GM18519 (cell line): Measurements from ENCODE around the gene CST3.
"Not testable (repeated sequence)": the region's sequence is repeated elsewhere in the genome, so short reads cannot be mapped to it uniquely, and the experiment has no call there.

Experiments used
- ATAC-seq: cut with Tn5 transposase; IDR thresholded peaks from one replicate; pipeline ENCODE4 v1.9.1; 2021; ENCODE audit warnings: mild to moderate bottlenecking, moderate library complexity; ENCODE audit not compliant: unreplicated experiment, low FRiP score

The CST3 gene

GRCh38 chr20:23629542-23630391 lies 8.0 kb downstream of the CST3 start:
- no peak for ATAC-seq

GRCh38 chr20:23629017-23629541 lies 8.7 kb downstream of the CST3 start:
- no peak for ATAC-seq

DNA sequence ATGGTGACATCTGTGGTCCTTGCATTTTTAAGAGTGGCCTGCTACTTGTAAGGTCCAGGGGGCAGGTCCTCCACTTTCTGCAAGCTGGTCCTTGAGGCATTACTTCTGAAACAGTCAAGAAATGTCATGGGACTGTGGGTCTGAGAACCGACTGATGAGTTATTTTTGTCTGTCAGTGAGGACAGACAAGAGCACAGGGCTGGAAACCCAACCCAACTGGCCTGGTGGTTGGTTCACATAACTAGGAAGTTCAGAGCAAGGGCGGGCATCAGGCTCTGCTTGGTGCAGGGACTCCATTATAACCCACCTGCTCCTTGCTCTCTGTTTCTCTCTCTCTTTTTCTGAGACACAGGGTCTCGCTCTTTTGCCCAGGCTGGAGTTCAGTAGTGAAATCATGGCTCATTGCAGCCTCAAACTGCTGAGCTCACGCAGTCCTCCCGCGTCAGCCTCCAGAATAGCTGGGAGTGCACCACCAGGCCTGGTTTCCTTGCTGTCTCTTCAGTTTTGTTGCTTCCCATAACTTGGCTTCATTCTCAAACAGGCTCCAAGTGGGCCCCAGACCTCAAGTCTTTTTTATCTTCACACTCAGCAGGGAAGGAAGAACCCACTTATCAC lies 9.2 kb downstream of the CST3 start:
- ATAC-seq, result no peak

GRCh38 chr20:23627501-23627900 lies 10.3 kb downstream of the CST3 start:
- ATAC-seq, result no peak

DNA sequence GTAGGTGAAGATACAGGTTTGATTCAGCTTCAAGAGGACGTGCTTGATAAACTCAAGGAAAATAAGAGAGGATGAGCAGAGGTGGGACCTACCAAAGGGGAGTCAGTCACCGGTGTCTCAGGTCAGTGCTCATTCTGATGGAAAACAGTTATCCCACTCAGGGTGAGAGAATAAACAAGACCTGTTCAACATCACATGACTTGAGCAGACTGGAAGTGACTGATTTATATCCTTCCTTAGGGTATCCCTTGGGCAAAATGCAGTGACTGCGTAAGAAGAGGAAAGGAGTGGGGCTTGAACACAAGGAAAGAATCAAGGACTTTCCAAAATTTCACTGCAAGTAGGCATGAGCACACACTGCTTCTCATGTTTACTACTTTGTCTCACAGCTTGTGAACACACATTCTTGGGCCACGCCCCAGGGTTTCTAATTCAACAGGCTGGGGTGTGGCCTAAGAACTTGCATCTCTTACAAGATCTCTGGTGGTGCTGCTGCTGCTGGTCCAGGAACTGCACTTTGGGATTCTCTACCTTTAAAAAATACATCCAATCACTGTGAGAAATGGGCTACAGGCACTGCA lies 11.6 kb downstream of the CST3 start:
- ATAC-seq, result no peak

DNA sequence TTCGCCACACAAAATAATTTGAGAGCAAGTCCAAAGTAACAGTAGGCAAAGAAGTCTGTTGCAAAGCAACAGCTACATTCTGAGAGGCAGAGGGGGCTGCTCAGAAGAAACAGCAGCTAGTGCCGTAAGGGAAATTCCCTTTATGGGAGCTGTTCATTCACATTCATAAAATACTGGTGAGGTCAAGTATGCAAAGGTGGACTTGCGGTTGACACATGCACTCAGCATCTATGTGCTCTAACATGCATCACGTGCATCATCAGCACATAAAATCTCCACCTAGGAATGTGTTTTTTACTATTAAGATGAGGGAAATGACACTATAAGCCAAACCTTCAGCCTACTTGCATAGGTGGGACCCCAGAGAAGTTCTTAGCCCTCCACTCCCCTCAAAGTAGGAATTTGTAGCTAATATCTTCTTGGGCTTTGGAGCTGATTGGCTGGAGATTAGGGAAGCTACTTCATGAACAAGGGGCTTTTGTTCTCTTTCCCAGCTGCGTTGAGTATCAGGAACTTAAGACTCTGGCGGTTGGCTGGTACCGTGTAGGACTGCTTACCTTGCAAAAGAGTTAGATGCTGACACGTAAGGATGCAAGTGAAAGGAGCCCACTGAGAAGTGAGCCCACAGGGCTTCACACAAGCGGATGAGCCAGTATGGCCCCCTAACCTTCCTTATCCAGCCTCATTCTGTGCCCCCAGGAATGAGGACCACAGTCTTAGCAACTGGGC lies 12.4 kb downstream of the CST3 start:
- no peak for ATAC-seq

DNA sequence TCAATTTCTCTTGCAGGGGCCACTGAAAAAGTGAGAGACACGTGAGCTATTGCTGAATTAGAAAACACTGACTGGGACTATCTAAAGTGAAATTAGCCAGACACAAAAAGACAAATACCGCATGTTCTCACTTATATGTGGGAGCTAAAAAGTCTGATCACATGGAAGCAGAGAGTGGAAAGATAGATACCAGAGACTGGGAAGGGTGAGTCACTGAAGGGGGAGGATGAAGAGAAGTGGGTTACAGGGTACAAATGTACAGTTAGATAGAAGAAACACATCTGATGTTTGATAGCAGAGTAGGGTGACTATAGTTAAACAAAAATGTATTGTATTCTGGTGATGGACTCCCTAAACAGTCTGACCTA lies 13.4 kb downstream of the CST3 start:
- no peak for ATAC-seq

DNA sequence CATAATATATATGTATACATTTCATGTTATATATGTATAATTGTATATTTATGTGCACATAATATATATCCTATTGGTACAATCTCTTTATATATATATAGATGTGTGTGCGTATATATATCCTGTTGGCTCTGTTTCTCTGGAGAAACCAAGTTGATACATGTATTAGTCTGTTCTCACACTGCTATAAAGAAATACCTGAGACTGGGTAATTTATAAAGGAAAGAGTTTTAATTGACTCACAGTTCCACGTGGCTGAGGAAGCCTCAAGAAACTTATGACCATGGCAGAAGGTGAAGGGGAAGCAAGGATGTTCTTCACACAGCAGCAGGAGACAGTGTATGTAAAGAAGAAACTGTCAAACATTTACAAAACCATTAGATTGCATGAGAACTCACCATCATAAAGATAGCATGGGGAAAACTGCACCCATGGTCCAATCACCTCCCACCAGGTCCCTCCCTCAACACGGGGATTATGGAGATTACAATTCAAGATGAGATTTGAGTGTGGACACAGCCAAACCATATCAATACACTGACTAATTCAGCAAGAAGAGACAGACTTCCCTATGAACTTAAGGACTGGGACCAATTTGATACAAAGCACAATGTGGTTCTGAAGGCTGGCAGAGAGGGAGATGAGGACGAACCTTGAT lies 14.0 kb downstream of the CST3 start:
- ATAC-seq, result no peak

- ATAC-seq, result no peak
These were observed 14.9 kb downstream of the CST3 start for GRCh38 chr20:23622839-23623343.

GRCh38 chr20:23622401-23622800 lies 15.4 kb downstream of the CST3 start:
- not testable (repeated sequence) for ATAC-seq

- ATAC-seq, result not testable (repeated sequence)
These were observed 16.9 kb downstream of the CST3 start for GRCh38 chr20:23620670-23621386.

- ATAC-seq, result no peak
These were observed 23.6 kb downstream of the CST3 start for GRCh38 chr20:23614163-23614562.

GRCh38 chr20:23613676-23614075 lies 24.1 kb downstream of the CST3 start:
- no peak for ATAC-seq

- ATAC-seq, result no peak
These were observed 25.4 kb downstream of the CST3 start for GRCh38 chr20:23612396-23612795.

DNA sequence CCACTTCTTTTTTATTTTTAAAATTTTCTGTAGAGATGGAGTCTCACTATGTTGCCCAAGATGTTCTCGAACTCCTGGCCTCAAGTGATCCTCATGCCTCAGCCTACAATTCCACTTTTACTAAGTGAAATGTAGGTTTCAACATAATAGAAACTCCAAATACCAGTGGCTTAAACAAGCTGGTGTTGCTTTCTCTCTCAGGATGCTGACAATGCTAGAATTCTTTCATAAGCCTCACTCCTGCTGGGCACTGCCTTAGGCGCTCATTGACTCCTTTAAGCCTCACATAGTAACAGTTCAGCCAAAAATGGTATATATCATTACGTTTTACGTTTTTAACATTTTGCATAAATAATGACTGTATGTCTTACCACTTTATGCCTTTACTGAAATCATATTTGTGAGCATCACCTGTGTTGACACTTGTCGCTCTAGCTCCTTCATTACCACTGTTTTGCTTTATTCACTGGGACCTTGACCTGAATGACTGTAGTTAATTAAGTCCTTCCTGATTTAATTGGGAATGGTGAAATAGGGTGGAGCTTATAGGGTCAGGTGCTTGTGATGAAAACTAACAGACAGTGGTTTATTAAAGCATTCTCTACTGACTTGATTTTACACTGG lies 28.2 kb downstream of the CST3 start:
- no peak for ATAC-seq

DNA sequence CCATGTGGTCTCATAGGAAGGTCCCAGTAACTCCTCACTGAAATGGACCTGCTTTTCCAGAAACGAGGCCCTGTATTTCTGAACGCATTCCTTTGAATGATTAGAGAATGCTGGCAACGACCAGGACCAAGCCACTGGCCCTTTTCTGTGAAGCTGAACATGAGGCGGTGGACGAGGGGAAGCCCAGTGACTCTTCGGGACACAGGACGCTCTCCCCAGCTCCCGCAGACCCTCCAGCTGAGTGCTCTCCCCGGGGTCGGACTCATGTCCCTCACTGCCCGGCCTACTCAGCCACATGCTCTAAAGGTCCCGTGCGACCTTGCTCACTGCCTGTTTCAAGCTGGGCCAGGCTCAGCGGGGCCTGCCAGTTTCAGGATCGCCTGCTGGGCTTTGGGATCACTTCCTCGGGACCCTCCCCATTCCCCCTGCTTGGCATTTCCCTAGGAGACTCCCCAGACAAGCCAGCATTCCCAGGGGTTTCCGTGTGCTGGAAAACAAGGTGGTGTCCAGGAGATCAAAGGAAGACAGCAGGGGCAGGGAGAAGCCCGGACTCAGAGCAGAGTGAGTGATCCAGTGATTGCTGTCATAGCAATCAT lies 29.4 kb downstream of the CST3 start:
- ATAC-seq, result no peak

GRCh38 chr20:23607497-23608245 lies 30.1 kb downstream of the CST3 start:
- ATAC-seq, result no peak

DNA sequence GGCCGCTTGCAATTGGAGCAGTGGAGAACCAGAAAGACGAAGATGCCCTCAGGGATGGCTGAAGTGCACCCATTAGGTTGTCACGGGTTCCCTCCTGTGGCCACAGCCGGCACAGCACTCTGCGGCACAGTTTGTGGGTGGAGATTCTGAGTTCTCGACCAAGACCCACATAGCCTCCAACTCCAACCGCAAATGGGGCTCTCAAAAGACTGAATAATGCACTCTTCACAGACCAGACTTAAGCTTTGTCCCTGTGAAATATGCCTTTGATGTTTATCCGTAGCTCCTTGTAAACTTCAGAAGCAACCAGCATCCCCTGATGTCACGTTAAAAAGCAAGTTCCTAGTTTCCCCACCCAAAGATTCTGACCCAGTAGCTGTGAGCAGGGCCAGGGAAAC lies 31.1 kb downstream of the CST3 start:
- ATAC-seq, result peak; percentile 91
